Pons (tissue), 1 donor: ENCODE results near the gene PHLDB1.
"Not testable (repeated sequence)": the region's sequence is repeated elsewhere in the genome, so short reads cannot be mapped to it uniquely, and the experiment has no call there.

Experiments used
- DNase-seq: peaks from one replicate; pipeline ENCODE4 v3.0.0-alpha.2; 2016; ENCODE audit warnings: low spot score

Gene PHLDB1

DNA sequence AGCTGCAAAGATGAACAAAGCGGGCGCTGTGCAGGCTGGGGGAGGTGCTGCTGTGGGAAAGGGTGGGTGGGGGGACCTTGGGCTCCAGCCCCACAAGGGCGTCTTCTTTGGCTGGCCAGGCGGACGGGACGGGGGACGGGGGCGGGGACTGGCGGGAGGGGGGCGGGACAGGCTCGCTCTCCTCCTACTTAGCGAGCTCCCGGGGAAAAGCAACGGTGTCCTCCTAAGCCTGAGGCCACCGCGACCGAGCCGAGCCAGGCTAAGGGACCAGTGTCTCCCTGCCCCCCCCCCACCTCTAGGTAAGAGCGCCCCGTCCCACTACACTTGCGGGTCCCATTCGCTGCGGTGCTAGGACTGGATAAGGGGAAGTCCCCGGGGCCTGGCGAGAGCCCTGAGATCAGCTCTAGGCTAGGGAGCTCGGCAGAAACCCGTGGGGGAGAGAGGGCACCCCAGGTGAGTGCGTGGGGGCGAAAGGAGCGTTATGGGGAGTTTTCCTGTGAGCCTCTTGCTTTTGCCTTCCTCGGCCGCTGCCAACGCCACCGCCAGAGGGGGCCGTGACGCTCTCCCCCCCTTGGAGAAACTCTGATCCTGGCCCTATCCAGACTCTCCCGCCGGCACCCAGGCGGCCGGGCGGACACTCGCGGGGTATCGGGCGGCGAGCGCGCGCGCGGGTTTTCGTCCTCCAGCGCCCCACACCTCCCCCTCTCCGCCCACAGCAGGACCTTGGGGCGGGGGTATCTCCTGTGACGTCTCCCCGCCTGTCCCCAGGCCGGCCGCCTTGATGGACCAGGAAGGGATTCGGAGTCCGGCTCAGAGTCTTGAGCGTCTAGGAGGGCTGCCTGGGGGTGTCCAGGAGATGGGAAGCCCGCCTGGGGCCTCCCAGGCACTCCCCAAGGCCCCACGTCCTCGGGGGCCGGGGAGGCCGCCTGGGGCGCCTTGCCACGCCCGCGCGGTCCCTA is at the start of gene PHLDB1:
Gene PHLDB1 (plus strand): TSS at position 215 of the 959 bp plus-strand sequence. CDS start 6,222 bp downstream, outside the sequence.
- peak; percentile 76 for DNase-seq

DNA sequence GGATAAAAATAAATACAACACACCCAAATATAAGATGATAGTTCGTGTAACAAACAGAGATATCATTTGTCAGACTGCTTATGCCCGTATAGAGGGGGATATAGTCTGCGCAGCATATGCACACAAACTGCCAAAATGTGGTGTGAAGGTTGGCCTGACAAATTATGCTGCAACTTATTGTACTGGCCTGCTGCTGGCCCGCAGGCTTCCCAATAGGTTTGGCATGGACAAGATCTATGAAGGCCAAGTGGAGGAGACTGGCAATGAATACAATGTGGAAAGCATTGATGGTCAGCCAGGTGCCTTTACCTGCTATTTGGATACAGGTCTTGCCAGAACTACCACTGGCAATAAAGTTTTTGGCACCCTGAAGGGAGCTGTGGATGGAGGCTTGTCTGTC is 46.6 kb upstream of the PHLDB1 start:
- no peak for DNase-seq

DNA sequence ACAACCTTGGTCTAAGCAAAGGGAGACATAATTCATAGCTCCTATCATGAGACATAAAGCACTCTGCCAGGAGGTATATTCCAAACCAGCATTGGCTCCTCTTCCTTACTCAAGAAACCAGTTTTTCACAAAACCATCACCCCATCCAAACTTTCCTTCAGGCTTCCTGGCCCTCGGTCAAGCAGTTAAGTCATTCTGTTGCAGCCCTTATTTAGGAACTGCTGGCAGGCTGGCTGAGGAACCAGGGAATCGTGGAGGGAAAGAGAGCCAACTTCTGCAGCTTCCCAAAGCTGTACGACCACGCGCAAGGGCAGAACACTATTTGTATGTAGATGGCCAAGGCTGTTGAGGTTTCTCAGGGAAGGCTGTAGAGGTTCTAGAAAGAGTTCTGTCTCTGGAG is 42.4 kb upstream of the PHLDB1 start:
- peak; percentile 36 for DNase-seq

DNA sequence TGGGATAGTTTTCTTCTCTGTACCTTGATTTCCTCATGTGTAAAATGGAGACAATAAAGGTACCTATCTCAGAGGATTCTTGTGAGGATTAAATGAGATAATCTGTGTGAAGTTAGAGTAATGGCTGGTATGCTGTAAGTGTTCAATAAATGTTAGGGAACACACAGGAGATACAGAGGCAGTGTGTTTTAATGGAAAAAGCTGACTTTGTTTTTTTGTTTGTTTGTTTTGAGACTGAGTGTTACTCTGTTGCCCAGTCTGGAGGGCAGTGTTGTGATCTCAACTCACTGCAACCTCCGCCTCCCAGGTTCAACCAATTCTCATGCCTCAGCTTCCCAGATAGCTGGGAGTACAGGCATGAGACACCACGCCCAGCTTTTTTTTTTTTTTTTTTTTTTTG is 37.7 kb upstream of the PHLDB1 start:
- no peak for DNase-seq

DNA sequence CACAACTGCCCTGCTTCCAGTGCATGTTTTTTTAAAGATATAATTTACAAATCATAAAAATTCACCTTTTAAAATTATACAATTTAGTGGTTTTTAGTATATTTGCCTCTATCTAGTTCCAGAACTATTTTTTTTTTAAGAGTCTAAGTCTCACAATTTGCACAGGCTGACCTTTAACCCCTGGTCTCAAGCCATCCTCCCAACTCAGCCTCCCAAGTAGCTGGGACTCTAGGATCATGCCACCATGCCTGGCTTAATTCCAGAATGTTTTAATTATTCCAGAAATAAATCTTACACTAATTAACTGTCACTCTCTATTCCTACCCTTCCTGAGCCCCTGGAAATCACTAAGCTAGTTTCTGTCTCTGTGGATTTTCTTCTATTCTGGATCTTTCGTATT is 36.6 kb upstream of the PHLDB1 start:
- no peak for DNase-seq

DNA sequence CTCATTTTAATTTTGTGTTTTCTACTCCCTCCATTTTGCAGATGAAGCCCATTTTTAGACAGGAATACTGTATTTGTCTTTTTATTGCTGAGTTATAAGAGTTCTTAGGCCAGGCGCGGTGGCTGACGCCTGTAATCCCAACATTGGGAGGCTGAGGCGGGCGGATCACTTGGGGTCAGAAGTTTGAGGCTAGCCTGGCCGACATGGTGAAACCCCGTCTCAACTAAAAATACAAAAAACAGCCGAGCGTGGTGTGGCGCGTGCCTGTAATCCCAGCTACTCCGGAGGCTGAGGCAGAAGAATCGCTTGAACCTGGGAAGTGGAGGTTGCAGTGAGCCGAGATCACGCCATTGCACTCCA is 35.7 kb upstream of the PHLDB1 start:
- DNase-seq: not testable (repeated sequence)

DNA sequence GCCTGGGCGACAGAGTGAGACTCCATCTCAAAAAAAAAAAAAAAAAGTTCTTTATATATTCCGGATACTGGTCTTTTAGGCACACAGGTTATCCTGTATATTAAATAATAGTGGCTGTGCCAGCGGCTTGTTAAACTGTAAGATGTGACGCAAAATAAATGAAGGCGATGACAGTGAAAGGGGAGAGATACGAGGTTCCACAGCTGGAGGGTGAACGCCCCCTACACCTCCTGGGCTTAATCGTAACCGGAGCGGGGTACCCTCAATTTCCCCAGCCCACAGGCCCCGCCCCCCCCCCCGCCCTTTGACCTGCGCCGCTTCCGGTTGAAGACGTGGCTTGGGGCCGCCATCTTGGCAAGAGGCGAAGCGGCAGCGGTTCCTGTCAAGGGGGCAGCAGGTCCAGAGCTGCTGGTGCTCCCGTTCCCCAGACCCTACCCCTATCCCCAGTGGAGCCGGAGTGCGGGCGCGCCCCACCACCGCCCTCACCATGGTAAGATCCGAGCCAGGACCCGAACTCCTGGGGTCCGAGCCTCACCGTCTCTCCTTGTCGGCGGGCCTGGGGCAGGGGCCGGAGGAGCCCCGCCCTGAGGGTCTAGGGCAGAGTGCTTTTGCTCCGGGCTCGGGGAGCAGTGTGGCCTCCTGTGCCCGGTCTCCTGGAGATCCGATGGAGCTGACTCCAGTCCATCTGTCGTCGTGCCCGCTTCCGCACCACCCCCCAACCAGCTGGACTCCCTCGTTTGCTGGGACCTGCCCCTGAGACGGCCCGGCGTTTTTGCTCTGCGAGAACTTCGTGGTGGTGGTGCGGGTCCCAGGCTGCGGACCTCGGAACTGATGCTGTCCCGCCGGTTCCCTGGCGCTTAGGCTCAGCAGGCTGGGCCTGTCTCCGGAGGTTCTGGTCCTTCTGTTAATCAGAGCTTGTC is 35.1 kb upstream of the PHLDB1 start, which contains the start of gene ARCN1:
Gene ARCN1 (plus strand): TSS at position 349 of the 920 bp plus-strand sequence. CDS start 139 bp downstream, at position 488.
- peak; percentile 68 for DNase-seq

DNA sequence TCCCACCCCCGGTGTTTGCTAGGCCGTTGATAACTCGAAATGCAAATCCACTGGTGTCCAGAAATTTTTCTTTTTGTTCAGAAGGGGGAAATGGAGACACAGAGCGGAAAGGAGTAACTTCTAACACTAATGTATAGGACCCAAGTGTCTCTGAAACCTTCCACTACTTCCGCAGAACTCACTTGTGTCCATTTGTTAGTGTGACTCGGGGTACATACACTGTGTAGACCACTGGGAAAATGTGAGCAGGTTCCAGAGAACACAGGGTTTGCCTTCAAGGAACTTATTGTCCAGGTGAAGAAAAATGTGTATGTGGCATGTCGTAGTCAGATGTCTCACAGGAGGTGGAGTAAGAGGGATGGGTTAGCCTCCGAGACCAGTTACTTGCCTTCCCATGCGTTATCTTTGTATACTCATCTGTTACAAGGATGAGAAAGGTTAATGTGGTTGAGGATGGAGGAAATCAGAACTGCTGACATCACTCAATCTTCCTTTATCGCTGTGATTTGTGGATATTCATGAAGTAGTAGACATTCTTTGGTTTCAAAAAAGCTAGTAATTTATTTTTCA is 34.3 kb upstream of the PHLDB1 start:
- DNase-seq: no peak

DNA sequence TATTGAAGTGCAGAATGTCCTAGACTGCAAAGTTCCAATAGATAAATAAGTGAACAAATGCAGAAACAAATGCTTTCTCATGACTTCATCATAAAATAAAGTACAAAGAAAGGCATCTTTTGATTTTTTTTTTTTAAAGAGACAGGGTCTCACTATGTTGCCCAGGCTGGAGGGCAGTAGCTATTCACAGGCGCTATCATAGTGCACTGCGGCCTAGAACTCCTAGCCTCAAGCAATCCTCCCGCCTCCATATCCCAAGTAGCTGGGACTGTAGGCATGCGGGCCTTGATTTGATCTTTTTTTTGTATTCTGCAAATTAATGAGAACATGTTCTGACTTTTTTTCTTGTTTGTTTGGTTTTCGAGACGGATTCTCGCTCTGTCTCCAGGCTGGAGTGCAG is 32.8 kb upstream of the PHLDB1 start:
- DNase-seq: no peak

DNA sequence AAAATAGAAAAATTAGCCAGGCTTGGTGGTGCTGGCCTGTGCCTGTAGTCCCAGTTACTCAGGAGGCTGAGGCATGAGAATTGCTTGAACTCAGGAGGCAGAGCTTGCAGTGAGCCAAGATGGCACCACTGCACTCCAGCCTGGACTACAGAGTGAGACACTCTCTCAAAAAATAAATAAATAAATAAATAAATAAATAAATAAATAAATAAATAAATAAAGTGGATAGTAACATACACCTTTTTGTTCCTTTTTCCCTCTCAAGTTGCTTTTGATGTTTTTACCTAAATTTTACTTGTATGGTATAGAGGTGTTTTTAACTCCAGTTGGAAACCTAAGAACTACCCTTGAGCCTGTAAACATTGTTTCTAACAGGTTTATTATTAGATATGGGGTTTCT is 29.4 kb upstream of the PHLDB1 start:
- DNase-seq: not testable (repeated sequence)

DNA sequence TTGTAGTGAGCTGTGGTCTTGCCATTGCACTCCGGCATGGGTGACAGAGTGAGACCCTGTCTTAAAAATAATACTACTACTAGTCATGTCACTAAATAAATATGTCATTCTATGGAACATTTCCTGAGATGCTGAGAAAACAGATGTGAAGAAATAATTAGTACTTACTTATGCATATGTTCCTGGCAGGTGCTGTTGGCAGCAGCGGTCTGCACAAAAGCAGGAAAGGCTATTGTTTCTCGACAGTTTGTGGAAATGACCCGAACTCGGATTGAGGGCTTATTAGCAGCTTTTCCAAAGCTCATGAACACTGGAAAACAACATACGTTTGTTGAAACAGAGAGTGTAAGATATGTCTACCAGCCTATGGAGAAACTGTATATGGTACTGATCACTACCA is 26.4 kb upstream of the PHLDB1 start:
- no peak for DNase-seq

DNA sequence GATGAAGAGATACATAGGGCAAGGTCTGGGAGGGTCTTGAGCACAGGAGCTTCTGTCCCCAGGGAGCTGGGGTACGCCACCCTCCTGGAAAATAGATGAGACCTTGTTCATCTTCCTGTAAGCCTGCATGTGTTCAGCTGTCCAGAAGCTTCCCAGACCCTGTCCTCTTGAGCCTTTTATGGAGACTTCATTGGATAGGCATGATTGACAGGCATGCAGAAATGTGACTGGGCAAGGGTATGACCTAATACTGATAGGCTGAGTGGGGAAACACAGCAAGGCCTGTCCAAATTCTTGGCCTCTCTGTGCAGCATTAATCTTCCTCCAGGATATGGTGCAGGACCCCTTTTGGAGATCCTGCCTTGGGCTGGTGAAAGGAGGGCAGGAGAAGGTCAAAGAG is 19.5 kb upstream of the PHLDB1 start:
- DNase-seq: no peak

DNA sequence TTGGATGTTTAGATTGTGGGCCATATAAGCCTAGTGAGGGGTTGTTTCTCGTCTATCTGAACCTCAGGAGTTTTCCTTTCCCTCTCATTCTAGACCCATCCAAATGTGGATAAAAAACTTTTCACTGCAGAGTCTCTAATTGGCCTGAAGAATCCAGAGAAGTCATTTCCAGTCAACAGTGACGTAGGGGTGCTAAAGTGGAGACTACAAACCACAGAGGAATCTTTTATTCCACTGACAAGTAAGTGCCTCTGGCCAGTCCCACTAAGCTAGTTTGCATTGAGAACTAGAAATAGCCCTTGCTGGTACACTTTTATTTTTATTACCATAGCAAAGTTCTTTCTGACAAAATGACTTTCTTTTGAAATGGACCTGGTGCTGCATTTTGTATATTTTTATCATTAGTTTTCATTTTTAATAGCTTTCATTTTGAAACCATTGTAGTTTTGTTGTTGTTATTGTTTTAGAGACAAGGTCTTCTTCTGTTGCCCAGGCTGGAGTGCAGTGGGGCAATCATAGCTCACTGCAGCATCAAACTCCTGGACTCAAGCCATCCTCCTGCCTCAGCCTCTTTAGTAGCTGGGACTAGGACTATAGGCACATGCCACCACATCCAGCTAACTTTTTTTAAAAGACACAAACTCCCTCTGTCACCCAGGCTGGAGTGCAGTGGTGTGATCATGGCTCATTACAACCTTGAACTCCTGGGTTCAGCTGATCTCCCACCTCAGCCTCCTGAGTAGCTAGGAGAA is 14.6 kb upstream of the PHLDB1 start:
- DNase-seq: peak; percentile 75

DNA sequence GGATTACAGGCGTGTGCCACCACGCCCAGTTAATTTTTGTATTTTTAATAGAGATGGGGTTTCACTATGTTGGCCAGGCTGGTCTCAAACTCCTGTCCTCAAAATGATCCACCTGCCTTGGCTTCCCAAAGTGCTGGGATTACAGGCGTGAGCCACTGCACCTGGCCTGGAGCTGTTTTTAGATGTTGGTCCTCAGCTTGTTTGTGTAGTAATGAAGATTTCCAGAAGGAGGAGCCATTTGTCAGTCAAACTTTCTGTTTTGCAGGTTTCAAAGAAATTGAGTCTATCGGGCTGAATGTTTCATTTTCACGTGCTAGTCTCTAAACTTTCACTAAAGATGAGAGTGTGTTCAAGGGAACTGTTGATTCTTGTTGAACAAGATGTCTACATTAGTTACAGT is 12.4 kb upstream of the PHLDB1 start:
- peak; percentile 86 for DNase-seq

DNA sequence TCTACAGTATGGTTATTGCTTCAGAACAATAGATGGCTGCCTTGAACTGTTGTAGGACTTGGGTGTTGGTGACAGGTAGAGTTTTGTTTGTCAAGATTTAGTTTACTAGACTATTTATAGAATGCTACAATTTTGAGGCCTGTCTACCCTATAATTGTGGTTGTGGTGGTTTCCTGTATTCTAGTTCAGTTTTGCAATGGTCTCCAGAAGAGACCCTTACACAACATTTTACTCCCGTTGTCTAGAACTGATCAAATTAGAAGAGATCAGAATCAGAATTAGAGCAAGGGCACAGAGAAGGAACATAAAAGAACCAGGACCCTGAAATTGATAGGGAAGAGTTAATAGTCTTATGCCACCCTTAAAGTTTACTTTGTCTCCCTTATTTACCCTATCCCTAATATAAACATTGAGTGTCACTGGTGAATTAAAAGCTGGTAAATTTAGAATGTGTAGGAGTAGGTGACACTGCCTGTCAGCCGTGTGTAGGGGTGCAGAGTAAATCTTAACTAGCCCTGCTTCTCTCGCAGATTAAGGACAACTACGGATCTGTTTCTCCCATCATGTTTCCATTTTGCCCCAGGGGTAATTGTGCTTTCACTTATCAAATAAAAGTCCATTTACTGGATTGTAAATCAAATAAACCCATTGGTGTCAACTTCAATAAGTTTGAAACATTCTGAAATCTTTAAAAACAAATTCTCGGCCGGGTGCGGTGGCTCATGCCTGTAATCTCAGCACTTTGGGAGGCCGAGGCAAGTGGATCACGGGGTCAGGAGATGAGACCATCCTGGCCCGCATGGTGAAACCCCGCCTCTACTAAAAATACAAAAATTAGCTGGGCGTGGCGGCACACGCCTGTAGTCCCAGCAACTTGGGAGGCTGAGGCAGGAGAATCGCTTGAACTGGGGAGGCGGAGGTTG is 10.9 kb upstream of the PHLDB1 start:
- no peak for DNase-seq

DNA sequence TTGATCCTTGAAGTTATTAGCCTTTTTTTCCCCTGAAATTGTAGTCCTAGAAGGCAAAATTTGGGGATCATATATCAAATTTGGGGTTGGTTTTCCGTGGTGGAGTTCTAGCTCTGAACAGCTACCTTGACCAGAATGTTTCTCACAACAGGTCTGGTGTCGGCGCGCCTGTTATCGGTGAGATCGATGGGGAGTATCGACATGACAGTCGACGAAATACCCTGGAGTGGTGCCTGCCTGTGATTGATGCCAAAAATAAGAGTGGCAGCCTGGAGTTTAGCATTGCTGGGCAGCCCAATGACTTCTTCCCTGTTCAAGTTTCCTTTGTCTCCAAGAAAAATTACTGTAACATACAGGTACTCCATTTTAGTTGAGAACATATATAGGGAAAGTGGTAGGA is 9.9 kb upstream of the PHLDB1 start:
- no peak for DNase-seq

DNA sequence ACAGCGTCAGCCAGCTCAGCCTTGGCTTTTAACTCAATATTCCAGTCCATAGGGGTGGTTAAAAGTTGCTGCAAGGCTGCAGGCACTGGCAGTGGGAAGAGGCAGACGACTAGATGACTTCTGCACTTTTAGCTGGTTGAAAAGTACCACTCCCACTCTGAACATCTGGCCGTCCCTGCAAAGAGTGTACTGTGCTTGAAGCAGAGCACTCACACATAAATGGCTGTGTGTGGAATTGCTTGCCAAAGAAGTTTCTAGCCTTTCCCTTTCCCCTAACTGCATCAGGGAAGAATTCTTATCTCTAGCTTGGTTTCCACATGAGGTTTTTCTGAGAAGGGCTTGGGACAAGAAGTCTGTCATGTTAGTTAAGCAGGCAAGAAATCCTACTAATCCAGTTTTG is 5.1 kb upstream of the PHLDB1 start:
- no peak for DNase-seq

DNA sequence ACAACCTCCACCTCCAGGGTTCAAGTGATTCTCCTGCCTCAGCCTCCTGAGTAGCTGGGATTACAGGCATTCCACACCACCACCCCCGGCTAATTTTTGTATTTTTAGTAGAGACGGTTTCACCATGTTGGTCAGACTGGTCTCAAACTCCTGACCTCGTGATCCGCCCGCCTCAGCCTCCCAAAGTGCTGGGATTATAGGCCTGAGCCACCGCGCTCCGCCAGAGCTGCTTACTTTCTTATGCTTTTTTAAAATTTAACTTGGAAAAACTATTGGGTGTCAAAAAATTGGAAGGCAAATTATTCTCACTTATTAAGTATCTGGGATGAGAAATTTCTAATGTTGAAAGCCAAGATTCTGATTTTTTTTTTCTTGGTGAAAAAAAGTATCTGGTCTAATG is 3.7 kb upstream of the PHLDB1 start:
- not testable (repeated sequence) for DNase-seq

DNA sequence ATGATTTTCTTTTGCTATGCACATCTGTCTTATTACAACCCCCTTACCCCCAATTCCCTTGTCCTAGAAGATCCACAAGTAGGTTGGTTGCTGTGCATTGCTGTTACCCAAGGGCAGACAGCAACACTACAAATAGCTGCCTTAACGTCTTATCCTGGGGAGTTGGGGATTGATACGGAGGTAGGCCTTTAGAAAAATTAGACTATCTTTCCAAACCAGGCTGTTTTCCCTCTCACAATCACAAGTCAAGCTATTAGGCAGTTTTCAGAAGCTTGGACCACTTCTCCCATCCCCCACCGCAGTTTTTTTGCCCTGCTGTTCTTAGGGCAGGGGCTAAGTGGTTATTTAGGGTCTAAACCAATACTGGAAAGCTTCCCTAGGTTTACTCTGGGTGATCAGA is 2.8 kb upstream of the PHLDB1 start:
- no peak for DNase-seq

DNA sequence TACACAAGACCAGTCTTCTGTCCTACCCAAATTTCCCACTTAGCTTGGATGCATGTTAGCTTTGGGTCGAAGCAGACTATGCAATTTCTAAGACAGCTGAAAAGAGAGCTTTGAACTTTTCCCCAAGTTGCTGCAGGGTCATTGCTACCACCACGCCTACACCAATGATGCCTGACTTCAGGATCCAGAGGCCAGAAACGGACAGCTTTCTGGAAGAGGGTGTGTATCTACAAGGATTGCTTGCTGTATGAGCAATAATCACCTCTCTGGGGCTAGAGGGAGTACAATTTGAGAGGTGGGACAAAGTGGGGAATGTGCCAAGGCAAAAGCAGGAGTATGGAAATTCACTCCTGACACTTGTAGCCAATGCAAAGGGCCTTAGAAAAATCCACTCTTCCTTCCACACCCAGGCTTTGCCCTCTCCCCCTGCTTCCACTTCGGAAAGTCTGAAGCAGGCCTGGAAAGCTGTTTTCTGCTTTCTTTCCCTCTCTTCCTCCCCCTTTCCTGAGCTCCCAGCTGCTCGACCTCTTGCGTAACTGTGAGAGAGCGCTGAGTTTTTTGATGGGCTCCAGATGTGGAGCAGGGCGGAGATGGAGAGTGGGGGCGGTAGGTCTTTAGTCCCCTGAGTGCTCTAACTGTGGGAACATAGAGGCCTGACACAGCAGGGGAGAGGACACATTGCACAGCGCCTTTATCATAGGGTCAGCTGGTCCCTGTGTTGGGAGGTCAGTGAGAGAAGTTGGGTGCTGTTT is 2.1 kb upstream of the PHLDB1 start:
- peak; percentile 62 for DNase-seq
